Measurements from ENCODE around the gene RNF11.
A peak's percentile ranks its signal among the peaks of the same experiment; 100 is the strongest.

The RNF11 gene

DNA sequence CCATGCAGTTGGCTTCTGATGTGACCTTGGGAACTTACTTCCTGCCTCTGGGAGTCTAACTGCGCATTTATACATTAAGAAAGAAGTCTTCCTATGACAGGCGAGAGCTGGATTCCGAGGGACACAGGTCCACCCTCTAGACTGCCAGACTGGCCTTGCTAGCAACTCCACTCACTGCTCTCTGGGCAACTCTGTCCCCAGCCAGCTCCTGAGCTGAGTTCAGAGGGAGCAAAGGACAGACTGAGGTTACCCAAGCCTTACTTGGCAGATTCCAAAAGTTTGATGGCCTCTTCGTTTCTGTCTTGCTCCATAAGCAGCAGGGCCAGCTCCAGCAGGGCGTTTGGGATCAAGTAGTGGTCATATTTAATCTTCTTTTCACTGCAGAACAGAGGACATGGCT is 52.5 kb downstream of the RNF11 start:
- Histone ChIP-seq H3K9ac (ENCODE audit: low read depth, low read length) (no peak overlapping the region), H3K36me3 (ENCODE audit: insufficient read depth, low read length) (no peaks in the 10 kb centered on the region; the same call in 1 of the 2 replicates), H3K4me1 (ENCODE audit: insufficient read depth, low read length) (no peaks in the 10 kb centered on the region), H3K9me3 (ENCODE audit: control insufficient read depth, insufficient read depth, low read length) (no peaks in the 10 kb centered on the region)

- Histone ChIP-seq H3K36me3 (ENCODE audit: insufficient read depth, low read length) (no peaks in the 10 kb centered on the region; the same call in 1 of the 2 replicates), H3K9me3 (ENCODE audit: control insufficient read depth, insufficient read depth, low read length) (no peaks in the 10 kb centered on the region), H3K4me1 (ENCODE audit: insufficient read depth, low read length) (no peaks in the 10 kb centered on the region), H3K9ac (ENCODE audit: low read depth, low read length) (no peak overlapping the region)
Observed at GRCh38 chr1:51289676-51290488, 53.8 kb downstream of the RNF11 start.

DNA sequence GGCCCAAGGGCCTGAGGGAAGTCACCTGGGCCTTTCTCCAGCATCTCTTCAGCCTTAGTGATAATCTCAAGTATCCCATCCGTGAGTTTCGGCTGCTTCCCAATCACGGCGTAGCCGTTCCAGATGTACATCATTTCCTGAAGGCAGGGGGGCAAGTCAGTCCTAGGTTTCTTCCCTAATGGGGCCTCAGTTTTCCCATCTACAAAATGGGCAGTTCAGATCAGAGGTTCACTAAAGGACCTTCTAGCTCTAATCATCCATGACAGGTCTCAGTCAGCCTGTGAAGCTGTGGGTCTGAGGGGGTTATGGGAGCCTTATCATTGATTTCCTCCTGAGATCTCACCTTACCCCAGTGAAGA is 54.4 kb downstream of the RNF11 start:
- Histone ChIP-seq H3K9ac (ENCODE audit: low read depth, low read length) (no peak overlapping the region), H3K4me1 (ENCODE audit: insufficient read depth, low read length) (no peaks in the 10 kb centered on the region), H3K9me3 (ENCODE audit: control insufficient read depth, insufficient read depth, low read length) (no peaks in the 10 kb centered on the region), H3K36me3 (ENCODE audit: insufficient read depth, low read length) (no peaks in the 10 kb centered on the region; the same call in 1 of the 2 replicates)

- H3K9me3 ChIP-seq (ENCODE audit: control insufficient read depth, insufficient read depth, low read length) = no peaks in the 10 kb centered on the region
- H3K4me1 ChIP-seq (ENCODE audit: insufficient read depth, low read length) = peaks cover 11% of the 10 kb centered on the region; the same call in 1 of the 2 replicates
- no peaks in the 10 kb centered on the region for H3K36me3 ChIP-seq (ENCODE audit: insufficient read depth, low read length)
- H3K9ac ChIP-seq (ENCODE audit: low read depth, low read length) = no peak overlapping the region
Observed at GRCh38 chr1:51293898-51294515, 57.9 kb downstream of the RNF11 start.

DNA sequence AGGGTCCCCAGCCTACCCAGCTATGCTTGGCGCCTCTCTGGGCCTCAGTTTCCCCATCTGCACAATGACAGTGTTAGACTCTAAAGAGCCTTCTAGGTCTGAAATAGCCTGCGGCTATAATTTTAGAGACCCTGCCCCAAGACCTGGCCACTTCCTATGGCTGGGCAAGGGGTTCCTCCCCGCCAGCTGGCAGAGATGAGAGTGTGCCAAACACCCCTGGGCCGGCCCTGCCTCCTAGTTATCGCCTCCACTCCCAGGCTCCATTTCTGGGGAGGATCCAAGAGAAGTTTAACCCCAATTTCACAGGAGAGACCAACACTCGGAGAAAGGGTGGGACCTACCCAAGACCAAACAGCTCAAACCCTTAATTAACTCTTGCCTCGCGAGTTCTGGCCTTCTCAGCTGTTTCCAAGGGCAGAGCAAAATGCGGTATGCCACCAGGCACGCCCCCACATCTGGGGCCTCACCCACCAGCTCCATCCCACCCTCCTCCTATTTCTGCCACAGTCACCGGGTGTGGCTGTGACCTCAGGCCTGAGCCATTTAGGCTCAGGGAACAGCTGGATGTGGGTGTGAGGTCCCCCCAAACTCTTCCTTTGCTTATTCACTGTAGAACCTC is 58.6 kb downstream of the RNF11 start:
- Histone ChIP-seq H3K4me1 (ENCODE audit: insufficient read depth, low read length) (peaks cover 11% of the 10 kb centered on the region; the same call in 1 of the 2 replicates), H3K36me3 (ENCODE audit: insufficient read depth, low read length) (no peaks in the 10 kb centered on the region), H3K9me3 (ENCODE audit: control insufficient read depth, insufficient read depth, low read length) (no peaks in the 10 kb centered on the region), H3K9ac (ENCODE audit: low read depth, low read length) (no peak overlapping the region)

DNA sequence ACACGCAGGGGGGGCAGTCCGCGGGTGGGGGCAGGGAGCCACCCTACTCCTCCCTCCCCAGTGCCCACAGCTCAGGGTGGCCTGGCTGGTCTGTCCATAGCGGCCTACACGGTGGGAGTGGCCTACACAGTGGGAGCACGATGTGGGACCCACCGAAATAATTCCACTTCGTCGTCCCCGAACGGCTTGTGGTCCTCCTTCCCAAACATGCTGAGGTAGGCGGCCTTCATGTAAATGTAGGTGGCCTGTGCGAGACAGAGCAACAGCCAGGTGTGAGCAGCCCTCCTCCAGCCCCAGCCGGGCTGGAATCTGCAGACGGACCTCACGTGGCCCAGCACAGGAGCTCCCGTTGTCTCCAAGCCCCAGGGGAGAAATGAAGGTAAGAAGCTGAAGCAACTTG is 59.9 kb downstream of the RNF11 start:
- no peaks in the 10 kb centered on the region for H3K36me3 ChIP-seq (ENCODE audit: insufficient read depth, low read length)
- no peak overlapping the region for H3K9ac ChIP-seq (ENCODE audit: low read depth, low read length)
- H3K4me1 ChIP-seq (ENCODE audit: insufficient read depth, low read length) = peaks cover 11% of the 10 kb centered on the region; the same call in 1 of the 2 replicates
- no peaks in the 10 kb centered on the region for H3K9me3 ChIP-seq (ENCODE audit: control insufficient read depth, insufficient read depth, low read length)

DNA sequence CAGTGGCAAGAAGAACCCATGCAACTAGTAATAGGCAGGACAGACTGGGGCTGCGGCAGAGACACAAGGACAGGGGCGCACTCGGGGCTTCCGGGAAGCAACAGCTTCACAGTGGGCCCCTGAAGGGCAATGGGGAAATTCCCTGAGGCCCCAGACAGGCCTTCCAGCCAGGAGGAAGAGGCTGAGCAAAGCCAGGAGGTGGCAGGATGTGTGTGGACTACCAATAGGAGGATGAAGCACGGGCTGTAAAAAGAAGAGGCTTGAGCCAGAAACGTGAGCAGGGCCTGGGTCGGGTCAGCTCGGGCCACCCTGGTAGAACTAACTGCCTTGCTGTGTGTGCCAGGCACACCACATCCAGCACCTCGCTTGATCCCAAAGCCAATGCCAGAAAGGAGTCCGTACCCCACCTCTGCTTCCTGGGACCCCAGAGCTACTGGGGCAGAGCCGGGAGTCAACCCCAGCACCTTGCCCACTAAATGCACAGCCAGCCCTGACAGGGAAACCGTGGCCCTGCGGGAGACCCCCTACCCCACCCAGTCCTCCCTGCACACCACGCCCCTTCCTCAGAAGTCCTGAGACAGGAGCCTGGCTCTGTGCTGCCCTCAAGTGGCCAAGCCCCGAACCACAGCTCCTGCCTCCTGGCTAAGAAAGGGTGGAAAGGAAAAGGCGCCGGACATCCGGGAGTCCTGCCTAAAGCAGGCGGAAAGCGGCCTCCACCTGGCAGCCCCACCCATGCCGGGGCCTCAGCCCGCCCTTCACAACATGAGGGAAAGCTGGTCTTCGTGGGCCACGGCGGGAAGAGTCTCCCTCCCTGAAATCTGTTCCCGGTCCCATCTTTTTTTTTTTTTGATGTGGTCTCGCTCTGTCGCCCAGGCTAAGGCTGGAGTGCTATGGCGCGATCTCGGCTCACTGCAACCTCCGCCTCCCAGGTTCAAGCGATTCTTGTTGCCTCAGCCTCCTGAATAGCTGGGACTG is 60.6 kb downstream of the RNF11 start:
- no peaks in the 10 kb centered on the region for H3K9me3 ChIP-seq (ENCODE audit: control insufficient read depth, insufficient read depth, low read length)
- peak overlapping the region; percentile 14; the same call in 1 of the 2 replicates for H3K9ac ChIP-seq (ENCODE audit: low read depth, low read length)

GRCh38 chr1:51297401-51298321 is 61.6 kb downstream of the RNF11 start:
- Histone ChIP-seq H3K36me3 (ENCODE audit: insufficient read depth, low read length) (0 out of 2 replicates have a peak, but pooled peaks cover 2% of the 10 kb centered on the region), H3K9me3 (ENCODE audit: control insufficient read depth, insufficient read depth, low read length) (no peaks in the 10 kb centered on the region), H3K4me1 (ENCODE audit: insufficient read depth, low read length) (peaks cover 11% of the 10 kb centered on the region; the same call in 1 of the 2 replicates), H3K9ac (ENCODE audit: low read depth, low read length) (no peak overlapping the region)

More for the DNA sequence above, 60.6 kb downstream of the RNF11 start:
- Histone ChIP-seq H3K36me3 (ENCODE audit: insufficient read depth, low read length) (0 out of 2 replicates have a peak, but pooled peaks cover 2% of the 10 kb centered on the region), H3K4me1 (ENCODE audit: insufficient read depth, low read length) (peaks cover 11% of the 10 kb centered on the region; the same call in 1 of the 2 replicates)

- H3K9ac ChIP-seq (ENCODE audit: low read depth, low read length) = no peak overlapping the region
- 0 out of 2 replicates have a peak, but pooled peaks cover 2% of the 10 kb centered on the region for H3K36me3 ChIP-seq (ENCODE audit: insufficient read depth, low read length)
- peaks cover 11% of the 10 kb centered on the region; the same call in 1 of the 2 replicates for H3K4me1 ChIP-seq (ENCODE audit: insufficient read depth, low read length)
- no peaks in the 10 kb centered on the region for H3K9me3 ChIP-seq (ENCODE audit: control insufficient read depth, insufficient read depth, low read length)
Observed at GRCh38 chr1:51298322-51298705, 62.2 kb downstream of the RNF11 start.

GRCh38 chr1:51299185-51299885 is 63.3 kb downstream of the RNF11 start:
- Histone ChIP-seq H3K36me3 (ENCODE audit: insufficient read depth, low read length) (0 out of 2 replicates have a peak, but pooled peaks cover 2% of the 10 kb centered on the region), H3K9ac (ENCODE audit: low read depth, low read length) (no peak overlapping the region), H3K9me3 (ENCODE audit: control insufficient read depth, insufficient read depth, low read length) (no peaks in the 10 kb centered on the region), H3K4me1 (ENCODE audit: insufficient read depth, low read length) (peaks cover 11% of the 10 kb centered on the region; the same call in 1 of the 2 replicates)

GRCh38 chr1:51299981-51300670 is 64.1 kb downstream of the RNF11 start:
- Histone ChIP-seq H3K9me3 (ENCODE audit: control insufficient read depth, insufficient read depth, low read length) (no peaks in the 10 kb centered on the region), H3K4me1 (ENCODE audit: insufficient read depth, low read length) (peaks cover 11% of the 10 kb centered on the region; the same call in 1 of the 2 replicates)

More at GRCh38 chr1:51299981-51300670, 64.1 kb downstream of the RNF11 start:
- 0 out of 2 replicates have a peak, but pooled peaks cover 2% of the 10 kb centered on the region for H3K36me3 ChIP-seq (ENCODE audit: insufficient read depth, low read length)
- no peak overlapping the region for H3K9ac ChIP-seq (ENCODE audit: low read depth, low read length)

Data from ES-I3 (cell line).